Neuronal stem cell (in vitro differentiated cells): Measurements from ENCODE around the gene GIPR.

Experiments
- DNase-seq: peaks from one replicate; pipeline ENCODE4 v3.0.0-alpha.2; 2013; ENCODE audit warnings: low spot score
- H2AFZ ChIP-seq: one replicate; pipeline ENCODE4 v1.6.1; 2013; ENCODE audit warnings: mild to moderate bottlenecking, low read length, inconsistent platforms
- H2AK5ac ChIP-seq: 2 replicates; pipeline ENCODE4 v1.6.1; 2013; ENCODE audit warnings: low read depth, mild to moderate bottlenecking, inconsistent platforms, low read length, moderate library complexity, mixed read lengths
- H2BK120ac ChIP-seq: 2 replicates; pipeline ENCODE4 v1.6.1; 2013; ENCODE audit warnings: low read depth, mild to moderate bottlenecking, inconsistent platforms, low read length, moderate library complexity, mixed read lengths
- H2BK12ac ChIP-seq: one replicate; pipeline ENCODE4 v1.6.1; 2013; ENCODE audit warnings: low read length, inconsistent platforms
- H2BK15ac ChIP-seq: 2 replicates; pipeline ENCODE4 v1.6.1; 2013; ENCODE audit warnings: mild to moderate bottlenecking, low read length, inconsistent platforms, mixed read lengths
- H2BK5ac ChIP-seq: one replicate; pipeline ENCODE4 v1.6.1; 2013; ENCODE audit warnings: inconsistent platforms, mild to moderate bottlenecking, low read length, moderate library complexity
- H3K14ac ChIP-seq: one replicate; pipeline ENCODE4 v1.6.1; 2013; ENCODE audit warnings: low read length, inconsistent platforms
- H3K18ac ChIP-seq: 2 replicates; pipeline ENCODE4 v1.6.1; 2013; ENCODE audit warnings: low read length, inconsistent platforms
- H3K23ac ChIP-seq: 2 replicates; pipeline ENCODE4 v1.6.1; 2013; ENCODE audit warnings: low read depth, mild to moderate bottlenecking, mixed read lengths, low read length, inconsistent platforms; ENCODE audit not compliant: poor library complexity
- H3K27ac ChIP-seq: replicated peaks from 3 replicates; pipeline ENCODE4 v1.5.1; 2013; ENCODE audit warnings: low read length, inconsistent platforms
- H3K27me3 ChIP-seq, 3 experiments: 2 replicates each; pipeline ENCODE4 v1.6.1; 2013; ENCODE audit warnings: low read length in 3 of 3, mild to moderate bottlenecking in 2 of 3, inconsistent platforms in 1 of 3, low read depth in 1 of 3, mixed read lengths in 1 of 3, moderate library complexity in 1 of 3; ENCODE audit not compliant: control insufficient read depth in 3 of 3, insufficient read depth in 3 of 3
- H3K36me3 ChIP-seq, 2 donors: replicated peaks in 1 of 2; 2 replicates each; pipeline ENCODE4 v1.6.1; 2013; ENCODE audit warnings: low read length in 2 of 2; ENCODE audit not compliant: control insufficient read depth in 2 of 2, insufficient read depth in 2 of 2
- H3K4ac ChIP-seq: 2 replicates; pipeline ENCODE4 v1.6.1; 2013; ENCODE audit warnings: inconsistent platforms, mild to moderate bottlenecking, low read length, moderate library complexity
- H3K4me1 ChIP-seq, 2 donors: 1 replicate in 1 of 2; 2 replicates in 1 of 2; pipeline ENCODE4 v1.6.1; 2013; ENCODE audit warnings: low read length in 2 of 2, low read depth in 1 of 2; ENCODE audit not compliant: control insufficient read depth in 2 of 2, insufficient read depth in 1 of 2
- H3K4me2 ChIP-seq: one replicate; pipeline ENCODE4 v1.6.1; 2013; ENCODE audit warnings: mild to moderate bottlenecking, low read length, inconsistent platforms; ENCODE audit not compliant: insufficient read depth, poor library complexity, severe bottlenecking
- H3K4me3 ChIP-seq, 2 donors: 2 replicates each; pipeline ENCODE4 v1.5.1; 2013; ENCODE audit warnings: low read length in 2 of 2, mild to moderate bottlenecking in 2 of 2, inconsistent platforms in 1 of 2, moderate library complexity in 1 of 2
- H3K79me1 ChIP-seq: one replicate; pipeline ENCODE4 v1.6.1; 2013; ENCODE audit warnings: low read depth, mild to moderate bottlenecking, inconsistent platforms, low read length, moderate library complexity
- H3K9ac ChIP-seq: one replicate; pipeline ENCODE4 v1.6.1; 2013; ENCODE audit warnings: mild to moderate bottlenecking, low read depth, low read length, inconsistent platforms; ENCODE audit not compliant: poor library complexity
- H3K9me3 ChIP-seq, 2 donors: replicated peaks in 1 of 2; 2 replicates each; pipeline versions ENCODE3 to v1.6.1; 2013; ENCODE audit warnings: low read length in 2 of 2, mild to moderate bottlenecking in 2 of 2, inconsistent platforms in 1 of 2, low read depth in 1 of 2, mixed read lengths in 1 of 2, moderate library complexity in 1 of 2; ENCODE audit not compliant: control insufficient read depth in 2 of 2, insufficient read depth in 1 of 2
- H4K8ac ChIP-seq: one replicate; pipeline ENCODE4 v1.6.1; 2013; ENCODE audit warnings: low read depth, mild to moderate bottlenecking, inconsistent platforms, low read length, moderate library complexity
- H4K91ac ChIP-seq: one replicate; pipeline ENCODE4 v1.6.1; 2013; ENCODE audit warnings: low read length, low read depth, mild to moderate bottlenecking, inconsistent platforms; ENCODE audit not compliant: poor library complexity
- WGBS, 2 donors: extraction: QIAGEN DNeasy Blood & Tissue Kit; methylation state at CpG; one replicate each; pipeline ENCODE4 v1.1.7; 2013; ENCODE audit warnings: missing lambda C conversion rate in 2 of 2, mixed read lengths in 1 of 2; ENCODE audit not compliant: insufficient read length in 2 of 2, insufficient replicate concordance in 1 of 2; ENCODE audit errors: extremely low coverage in 2 of 2; 5-methylcytosine and 5-hydroxymethylcytosine counted together

Gene GIPR

GRCh38 chr19:45705710-45706415, 37.8 kb downstream of the GIPR start:
- no peak overlapping the region for H2BK15ac ChIP-seq
- H4K8ac ChIP-seq: no peak overlapping the region
- no CpG with 5 or more reads among the region's 12 CpGs for whole genome bisulfite sequencing, 2 donors
- H3K79me1 ChIP-seq: peaks cover 2% of the 10 kb centered on the region
- no peak overlapping the region for H3K23ac ChIP-seq
- H3K9ac ChIP-seq: no peak overlapping the region
- no peak overlapping the region for H3K4ac ChIP-seq
- H3K9me3 ChIP-seq: peaks cover 0 to 5% of the 10 kb centered on the region in 2 donors
- no peak overlapping the region for H2BK5ac ChIP-seq
- H4K91ac ChIP-seq: no peak overlapping the region
- H3K4me2 ChIP-seq: no peak overlapping the region
- H3K18ac ChIP-seq: no peak overlapping the region
- DNase-seq: no peak
- peaks cover 19 to 39% of the 10 kb centered on the region in 2 donors for H3K36me3 ChIP-seq
- no peak overlapping the region for H3K4me3 ChIP-seq
- H2BK12ac ChIP-seq: no peak overlapping the region
- no peak overlapping the region for H3K27ac ChIP-seq
- H3K27me3 ChIP-seq: no peaks in the 10 kb centered on the region
- no peak overlapping the region for H2BK120ac ChIP-seq
- H2AK5ac ChIP-seq: no peak overlapping the region
- H3K4me1 ChIP-seq: peaks cover 0 to 3% of the 10 kb centered on the region in 2 donors
- no peak overlapping the region for H3K14ac ChIP-seq
- H2AFZ ChIP-seq: no peak overlapping the region

- Histone ChIP-seq H2AFZ (no peak overlapping the region), H4K91ac (no peak overlapping the region), H3K27me3 (no peaks in the 10 kb centered on the region), H3K4ac (no peak overlapping the region), H3K14ac (no peak overlapping the region), H3K18ac (no peak overlapping the region), H3K4me2 (no peak overlapping the region), H3K23ac (no peak overlapping the region), H3K79me1 (peaks cover 17% of the 10 kb centered on the region), H3K36me3 (peaks cover 15 to 45% of the 10 kb centered on the region in 2 donors), H2BK120ac (no peak overlapping the region), H2BK5ac (no peak overlapping the region), H2BK15ac (no peak overlapping the region), H3K27ac (no peak overlapping the region), H3K4me3 (no peak overlapping the region), H3K4me1 (peaks cover 0 to 6% of the 10 kb centered on the region in 2 donors), H4K8ac (no peak overlapping the region), H2AK5ac (no peak overlapping the region), H3K9me3 (peaks cover 0 to 2% of the 10 kb centered on the region in 2 donors), H2BK12ac (no peak overlapping the region), H3K9ac (no peak overlapping the region)
- WGBS, 2 donors: no CpG with 5 or more reads among the region's 10 CpGs
- no peak for DNase-seq
These were observed 42.5 kb downstream of the GIPR start for GRCh38 chr19:45710356-45711130.

- Histone ChIP-seq H3K14ac (no peak overlapping the region), H3K27me3 (no peaks in the 10 kb centered on the region), H3K4me3 (no peak overlapping the region), H3K4me1 (peaks cover 3 to 12% of the 10 kb centered on the region in 2 donors), H4K91ac (no peak overlapping the region), H3K79me1 (peaks cover 20% of the 10 kb centered on the region), H3K9ac (peak overlapping the region; percentile 60), H2AK5ac (no peak overlapping the region), H2BK12ac (no peak overlapping the region), H3K4ac (peak overlapping the region; percentile 23), H2BK120ac (peak overlapping the region; percentile 83), H3K9me3 (peaks cover 0 to 2% of the 10 kb centered on the region in 2 donors), H2BK5ac (no peak overlapping the region), H3K23ac (peak overlapping the region; percentile 91), H3K27ac (no peak overlapping the region), H3K4me2 (no peak overlapping the region), H4K8ac (no peak overlapping the region), H2AFZ (no peak overlapping the region), H3K18ac (peak overlapping the region; percentile 28), H3K36me3 (peaks cover 15 to 45% of the 10 kb centered on the region in 2 donors), H2BK15ac (no peak overlapping the region)
- no CpG with 5 or more reads among the region's 76 CpGs for WGBS, 2 donors
- DNase-seq: no peak
These were observed 44.1 kb downstream of the GIPR start for GRCh38 chr19:45711851-45712698.
